HepG2 (cell line): ENCODE measurements around the gene ACAA2. TPM values are rescaled to one million over a fixed set of nuclear protein-coding genes. Genes with fewer than 3 reads are reported as not detected.

Source experiments
- ATAC-seq: fragments of 200-7000 bp; cut with Tn5 transposase; 3 replicates; pipeline ENCODE4 v1.9.1; 2020; ENCODE audit warnings: mild to moderate bottlenecking, moderate library complexity
- BruUV-seq: library from RNA; stranded (reverse); fragments of 400-500 nt; replicated peaks from 2 replicates; lab custom pipeline; 2021; lab: Mats Ljungman, UMichigan
- CTCF ChIA-PET: fragments of 300-600 bp; formaldehyde crosslinking; extraction: SDS; loops from one replicate; lab custom pipeline; 2021; ENCODE audit warnings: low total read pairs, inconsistent platforms, low intra/inter-chr PET ratio; lab: Yijun Ruan, JAX
- POLR2A ChIA-PET: fragments of 350-600 bp; sonication (Branson Sonifier 250); formaldehyde crosslinking; loops from one replicate; lab custom pipeline; 2020; ENCODE audit warnings: antibody characterized with exemption, inconsistent platforms; lab: Yijun Ruan, JAX
- DNase-seq: peaks from one replicate; pipeline ENCODE4 v3.0.0-alpha.2; 2015; ENCODE audit warnings: low spot score
- FAIRE-seq: peaks from 3 replicates; lab custom pipeline; 2011; peaks lifted over from hg19 to GRCh38; lab: Jason Lieb, UNC
- H2AFZ ChIP-seq: one replicate; pipeline ENCODE4 v1.6.1; 2011; ENCODE audit warnings: low read length, inconsistent platforms
- H3K27ac ChIP-seq: fragments of 300-600 bp; 3 replicates; pipeline ENCODE4 v1.8.0; 2011; ENCODE audit warnings: mixed run types, mild to moderate bottlenecking, mixed read lengths, low read length, inconsistent platforms; ENCODE audit not compliant: insufficient read depth; ENCODE audit errors: extremely low read length
- H3K27me3 ChIP-seq, 2 experiments: fragments of 200-600 bp in 1 of 2; 2 replicates in 1 of 2; 3 replicates in 1 of 2; pipeline versions ENCODE4 v1.6.0 to v1.8.0; 2011; ENCODE audit warnings: low read length in 2 of 2, mild to moderate bottlenecking in 2 of 2, moderate library complexity in 2 of 2, inconsistent platforms in 1 of 2; ENCODE audit not compliant: insufficient read depth in 2 of 2, control insufficient read depth in 1 of 2
- H3K36me3 ChIP-seq, 2 experiments: fragments of 200-600 bp in 1 of 2; replicated peaks in 1 of 2; 2 replicates in 1 of 2; 3 replicates in 1 of 2; pipeline versions ENCODE4 v1.5.1 to v1.8.0; 2011; ENCODE audit warnings: low read length in 2 of 2, inconsistent platforms in 1 of 2; ENCODE audit not compliant: insufficient read depth in 2 of 2, control insufficient read depth in 1 of 2
- H3K4me1 ChIP-seq: 2 replicates; pipeline ENCODE4 v1.5.1; 2012; ENCODE audit warnings: low read length, inconsistent platforms; ENCODE audit not compliant: insufficient read depth
- H3K4me2 ChIP-seq: 2 replicates; pipeline ENCODE4 v1.6.0; 2011; ENCODE audit warnings: low read depth, low read length, inconsistent platforms
- H3K4me3 ChIP-seq, 3 experiments: fragments of 200-600 bp in 1 of 3; sonication (generic), shearing (Covaris generic) in 1 of 3; replicated peaks in 1 of 3; 2 replicates each; pipeline ENCODE4 v1.5.1; 2011 to 2016; ENCODE audit warnings: low read length in 3 of 3, inconsistent platforms in 2 of 3, low read depth in 2 of 3, mild to moderate bottlenecking in 2 of 3, control low read depth in 1 of 3, mixed read lengths in 1 of 3; ENCODE audit not compliant: insufficient read depth in 1 of 3
- H3K79me2 ChIP-seq: one replicate; pipeline ENCODE4 v1.6.1; 2011; ENCODE audit warnings: low read length, inconsistent platforms; ENCODE audit not compliant: insufficient read depth
- H3K9ac ChIP-seq: 2 replicates; pipeline ENCODE4 v1.6.0; 2011; ENCODE audit warnings: mild to moderate bottlenecking, low read depth, low read length, inconsistent platforms; ENCODE audit not compliant: insufficient read depth
- H3K9me3 ChIP-seq: 2 replicates; pipeline ENCODE4 v1.5.1; 2012; ENCODE audit warnings: mild to moderate bottlenecking, low read length
- H4K20me1 ChIP-seq: 2 replicates; pipeline ENCODE4 v1.6.0; 2011; ENCODE audit warnings: inconsistent platforms, mild to moderate bottlenecking, low read length, moderate library complexity; ENCODE audit not compliant: insufficient read depth
- DBP ChIP-seq: sonication (generic); formaldehyde crosslinking; IDR thresholded peaks from 2 replicates; pipeline ENCODE4 v1.4.0; 2020; ENCODE audit warnings: missing genetic modification reagents; ENCODE audit errors: not compliant biosample characterization
- MTA3 ChIP-seq: sonication (generic); formaldehyde crosslinking; IDR thresholded peaks from 2 replicates; pipeline ENCODE4 v1.4.0; 2020; ENCODE audit warnings: missing genetic modification reagents
- TRIM24 ChIP-seq: sonication (generic); formaldehyde crosslinking; IDR thresholded peaks from 2 replicates; pipeline ENCODE4 v1.8.0; 2022; ENCODE audit warnings: mild to moderate bottlenecking, missing genetic modification reagents
- ZBTB46 ChIP-seq: sonication (generic); formaldehyde crosslinking; IDR thresholded peaks from 2 replicates; pipeline ENCODE4 v1.4.0; 2020; ENCODE audit warnings: mild to moderate bottlenecking, missing genetic modification reagents, borderline replicate concordance
- ZNF224 ChIP-seq: sonication (generic); formaldehyde crosslinking; IDR thresholded peaks from 2 replicates; pipeline ENCODE4 v1.5.0; 2020; ENCODE audit warnings: mild to moderate bottlenecking, missing genetic modification reagents
- ZNF430 ChIP-seq: sonication (generic); formaldehyde crosslinking; IDR thresholded peaks from 2 replicates; pipeline ENCODE4 v1.9.0; 2021; ENCODE audit warnings: mild to moderate bottlenecking, missing genetic modification reagents
- ZNF510 ChIP-seq: sonication (generic); formaldehyde crosslinking; IDR thresholded peaks from 2 replicates; pipeline ENCODE4 v1.4.0; 2020; ENCODE audit warnings: low read depth, mild to moderate bottlenecking, missing genetic modification reagents
- ZNF619 ChIP-seq: sonication (generic); formaldehyde crosslinking; IDR thresholded peaks from 2 replicates; pipeline ENCODE4 v1.4.0; 2020; ENCODE audit warnings: mild to moderate bottlenecking, missing genetic modification reagents
- WGBS: methylation state at CpG from one replicate; pipeline ENCODE4 v1.1.6; 2017; ENCODE audit warnings: low lambda C conversion rate; 5-methylcytosine and 5-hydroxymethylcytosine counted together
- in situ Hi-C: cut with HindIII; loops from 2 replicates; pipeline ENCODE4 v1.10.0; 2017; ENCODE audit warnings: low pct_unique_long_range_greater_than_20kb; ENCODE audit not compliant: extremely low pct_ligation_motif_present
- intact Hi-C: fragments of 100-400 bp; cut with micrococcal nuclease; formaldehyde crosslinking; loops from one replicate; pipeline ENCODE4 v1.10.0; 2022; ENCODE audit not compliant: unreplicated experiment
- polyA plus RNA-seq, 8 experiments: library from polyadenylated mRNA; depleted of rRNA in 3 of 8; stranded (reverse) in 7 of 8; unstranded in 1 of 8; fragments of >200 nt; fragmentation: Illumina TruSeq in 4 of 8; extraction: Trizol in 4 of 8; gene quantifications; 2 replicates each; pipeline versions ENCODE4 v1.2.1 to v1.2.3, GENCODE V29; 2011 to 2016; ENCODE audit warnings: low read depth in 4 of 8, missing spikeins in 1 of 8, mixed read lengths in 1 of 8; ENCODE audit not compliant: insufficient read depth in 1 of 8
- total RNA-seq, 5 experiments: library from RNA; depleted of rRNA; stranded (reverse); fragments of >200 nt; fragmentation: Illumina TruSeq; extraction: Trizol; gene quantifications; 2 replicates each; pipeline ENCODE4 v1.2.3, GENCODE V29; 2016; ENCODE audit warnings: low read depth in 1 of 5
- TF ChIP-seq, protein P1 (sequence below): sonication (generic); formaldehyde crosslinking; IDR thresholded peaks from 2 replicates; pipeline ENCODE4 v1.8.1; 2023; ENCODE audit warnings: mild to moderate bottlenecking, missing genetic modification reagents, borderline replicate concordance

Gene ACAA2
- total and polyA plus RNA-seq, 2 of the 13 experiments (the other 11 are each of a cell fraction or from before 2014, with no cell fraction given), result 51.6 to 182 TPM

DNA sequence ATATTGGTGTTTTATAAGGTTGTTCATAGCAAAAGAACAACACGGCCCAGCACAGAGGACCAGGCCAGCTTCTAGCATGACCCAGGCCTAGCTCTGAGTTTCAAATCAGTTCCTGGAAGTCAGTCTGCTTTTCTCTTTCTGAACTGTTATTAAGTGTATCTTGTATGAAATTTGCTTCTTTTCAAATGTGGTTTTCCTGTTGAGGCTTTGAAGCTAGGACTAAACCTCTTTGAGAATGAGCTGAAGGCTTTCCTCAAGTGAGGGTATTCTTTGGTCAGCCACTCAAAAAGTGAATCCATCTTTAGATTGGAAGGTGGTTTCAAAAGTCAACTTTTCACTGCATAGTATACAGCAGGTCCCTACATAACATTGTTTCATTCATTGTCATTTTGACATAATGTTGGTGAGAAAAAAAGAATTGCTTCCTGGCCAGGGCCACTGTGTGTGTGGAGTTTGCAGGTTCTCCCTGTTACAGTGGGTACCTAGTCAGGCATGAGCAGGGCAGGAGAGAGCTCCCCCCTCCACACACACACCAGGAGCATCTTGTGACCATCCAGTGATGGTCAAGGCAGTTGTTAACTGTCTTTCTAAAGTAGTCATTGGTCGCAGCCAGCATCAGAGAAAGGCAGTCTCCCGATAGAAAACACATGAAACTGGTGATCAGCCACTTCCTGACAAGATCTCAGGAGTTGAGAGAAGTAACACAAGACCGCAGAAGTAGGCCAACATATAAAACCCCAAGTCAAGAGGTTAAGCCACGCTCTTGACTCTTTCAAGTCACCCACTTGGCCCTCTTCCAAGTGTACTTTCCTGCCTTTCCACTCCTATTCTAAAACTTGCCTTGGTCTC is 6.7 kb upstream of the ACAA2 start:
- ATAC-seq (no peak), FAIRE-seq (no peak), DNase-seq (no peak)
- Histone ChIP-seq H3K4me1 (peaks cover 16% of the 10 kb centered on the region), H3K9me3 (no peaks in the 10 kb centered on the region), H3K27me3 (no peaks in the 10 kb centered on the region), H3K9ac (no peak overlapping the region), H3K4me3 (no peak overlapping the region), H3K27ac (no peak overlapping the region), H4K20me1 (no peaks in the 10 kb centered on the region), H2AFZ (no peak overlapping the region), H3K79me2 (no peaks in the 10 kb centered on the region), H3K36me3 (0 out of 5 replicates have a peak, but pooled peaks cover 0 to 3% of the 10 kb centered on the region in 2 experiments), H3K4me2 (no peak overlapping the region)
- in situ Hi-C loops (no loop called here), intact Hi-C loops (no loop called here)
- POLR2A ChIA-PET, result interaction anchor here (0.9 kb wide), 1 partner anchor 12 kb away, joined by 3 read pairs; no protein-coding TSS in a partner anchor
- TF ChIP-seq, protein P1, sequence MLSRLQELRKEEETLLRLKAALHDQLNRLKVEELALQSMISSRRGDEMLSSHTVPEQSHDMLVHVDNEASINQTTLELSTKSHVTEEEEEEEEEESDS (CRISPR knock-in tag), result no peak
- no peak for TF ChIP-seq MTA3 (CRISPR knock-in tag)
- TF ChIP-seq ZNF430, result no peak
- TF ChIP-seq ZNF619, result no peak
- no peak for TF ChIP-seq DBP (CRISPR knock-in tag)
- no peak for TF ChIP-seq ZNF510
- TF ChIP-seq ZBTB46 (CRISPR knock-in tag), result no peak
- no peak for TF ChIP-seq ZNF224 (CRISPR knock-in tag)
- no peak for TF ChIP-seq TRIM24 (CRISPR knock-in tag)
- CTCF ChIA-PET, result no interaction called here
- 98% methylated on average over 5 of the region's 5 CpGs for whole genome bisulfite sequencing
- no TSS peak for BruUV-seq
